K562 (cell line): ENCODE results near the gene RNF126. TPM values are rescaled to one million over a fixed set of nuclear protein-coding genes. Genes with fewer than 3 reads are reported as not detected.
A peak's percentile ranks its signal among the peaks of the same experiment; 100 is the strongest.

Experiments used
- ATAC-seq: fragments of 200-7000 bp; cut with Tn5 transposase; 3 replicates; pipeline ENCODE4 v1.9.1; 2020; ENCODE audit warnings: moderate library complexity
- BruUV-seq: library from RNA; stranded (reverse); fragments of 400-500 nt; replicated peaks from 2 replicates; lab custom pipeline; 2021; lab: Mats Ljungman, UMichigan
- CTCF ChIA-PET: fragments of 300-600 bp; formaldehyde crosslinking; extraction: SDS; loops from one replicate; lab custom pipeline; 2021; ENCODE audit warnings: low intra/inter-chr PET ratio; lab: Yijun Ruan, JAX
- POLR2A ChIA-PET: fragments of 300-600, 350-650 bp; sonication (Branson Sonifier 250); formaldehyde crosslinking; extraction: SDS; loops from one replicate; lab custom pipeline; 2021; ENCODE audit warnings: antibody characterized with exemption, inconsistent platforms; lab: Yijun Ruan, JAX
- DNase-seq, 4 experiments: peaks; one replicate each; pipeline versions ENCODE4 v3.0.0 to v3.0.0-alpha.2; 2011 to 2018; ENCODE audit warnings: low spot score in 3 of 4, mixed read lengths in 3 of 4; ENCODE audit errors: extremely low read depth in 1 of 4
- FAIRE-seq: peaks from 2 replicates; lab custom pipeline; 2011; peaks lifted over from hg19 to GRCh38; lab: Jason Lieb, UNC
- H2AFZ ChIP-seq: 2 replicates; pipeline ENCODE4 v1.6.0; 2011; ENCODE audit warnings: low read depth, low read length, control low read depth, inconsistent platforms
- H3K27ac ChIP-seq: fragments of 200-600 bp; 3 replicates; pipeline ENCODE4 v1.8.0; 2011; ENCODE audit warnings: low read depth, mild to moderate bottlenecking, control low read depth, inconsistent platforms, low read length, moderate library complexity, mixed read lengths; ENCODE audit errors: extremely low read depth
- H3K27me3 ChIP-seq, 2 experiments: fragments of 300-600 bp in 1 of 2; 2 replicates in 1 of 2; 3 replicates in 1 of 2; pipeline versions ENCODE4 v1.6.0 to v1.8.0; 2011; ENCODE audit warnings: inconsistent platforms in 2 of 2, low read length in 2 of 2, mild to moderate bottlenecking in 1 of 2, mixed read lengths in 1 of 2, moderate library complexity in 1 of 2; ENCODE audit not compliant: control insufficient read depth in 2 of 2, insufficient read depth in 2 of 2
- H3K36me3 ChIP-seq: fragments of 300-600 bp; 3 replicates; pipeline ENCODE4 v1.8.0; 2011; ENCODE audit warnings: mild to moderate bottlenecking, low read length, inconsistent platforms; ENCODE audit not compliant: control insufficient read depth, insufficient read depth
- H3K4me1 ChIP-seq, 2 experiments: fragments of 200-600 bp in 1 of 2; replicated peaks in 1 of 2; 2 replicates in 1 of 2; 3 replicates in 1 of 2; pipeline versions ENCODE4 v1.5.1 to v1.8.0; 2011; ENCODE audit warnings: inconsistent platforms in 2 of 2, low read length in 2 of 2, mild to moderate bottlenecking in 1 of 2, mixed read lengths in 1 of 2, moderate library complexity in 1 of 2; ENCODE audit not compliant: control insufficient read depth in 2 of 2, insufficient read depth in 2 of 2
- H3K4me2 ChIP-seq: 2 replicates; pipeline ENCODE4 v1.6.1; 2011; ENCODE audit warnings: low read length, control low read depth, inconsistent platforms, mixed read lengths; ENCODE audit not compliant: insufficient read depth
- H3K4me3 ChIP-seq: fragments of 200-600 bp; sonication (generic), shearing (Covaris generic); 2 replicates; pipeline ENCODE4 v1.5.1; 2016; ENCODE audit warnings: control low read depth, inconsistent platforms
- H3K79me2 ChIP-seq: fragments of 200-600 bp; 3 replicates; pipeline ENCODE4 v1.8.0; 2011; ENCODE audit warnings: low read length, inconsistent platforms; ENCODE audit not compliant: control insufficient read depth, insufficient read depth
- H3K9ac ChIP-seq, 2 experiments: 2 replicates each; pipeline versions ENCODE4 v1.6.0 to v1.6.1; 2011; ENCODE audit warnings: low read depth in 2 of 2, low read length in 2 of 2, control low read depth in 1 of 2, inconsistent platforms in 1 of 2, mild to moderate bottlenecking in 1 of 2, mixed read lengths in 1 of 2; ENCODE audit not compliant: insufficient read depth in 1 of 2
- H3K9me1 ChIP-seq: one replicate; pipeline ENCODE4 v1.6.0; 2011; ENCODE audit warnings: inconsistent platforms, mild to moderate bottlenecking, low read length, moderate library complexity; ENCODE audit not compliant: control insufficient read depth, insufficient read depth
- H3K9me3 ChIP-seq: replicated peaks from 2 replicates; pipeline ENCODE4 v1.5.1; 2011; ENCODE audit warnings: low read depth, low read length, inconsistent platforms; ENCODE audit not compliant: control insufficient read depth, insufficient read depth
- H4K20me1 ChIP-seq: replicated peaks from 2 replicates; pipeline ENCODE4 v1.6.1; 2011; ENCODE audit warnings: low read length, inconsistent platforms, mixed read lengths; ENCODE audit not compliant: control insufficient read depth, insufficient read depth
- E2F8 ChIP-seq: fragments of 450-650 bp; IDR thresholded peaks from 2 replicates; pipeline ENCODE4 v1.7.1; 2018; ENCODE audit warnings: mild to moderate bottlenecking, low read depth; ENCODE audit not compliant: partially characterized antibody
- ELF1 ChIP-seq: fragments of 200-800 bp; sonication (Bioruptor generic); IDR thresholded peaks from 2 replicates; pipeline ENCODE4 v1.6.1; 2016; ENCODE audit warnings: missing genetic modification characterization, missing compliant biosample characterization
- HEY1 ChIP-seq: fragments of 250-450 bp; sonication (Bioruptor Pico); IDR thresholded peaks from 2 replicates; pipeline ENCODE4 v1.5.0; 2020; ENCODE audit warnings: mild to moderate bottlenecking, moderate library complexity, borderline replicate concordance
- MCM7 ChIP-seq, 2 experiments: fragments of 450-650 bp; IDR thresholded peaks; 2 replicates each; pipeline ENCODE4 v1.6.1; 2016 to 2018
- NBN ChIP-seq: fragments of 450-650 bp; IDR thresholded peaks from 2 replicates; pipeline ENCODE4 v1.6.1; 2016; ENCODE audit warnings: low read depth, mild to moderate bottlenecking
- OTX1 ChIP-seq: fragments of 450-650 bp; formaldehyde crosslinking; IDR thresholded peaks from 2 replicates; pipeline ENCODE4 v1.4.0; 2022; ENCODE audit warnings: mild to moderate bottlenecking
- RBFOX2 ChIP-seq: fragments of 200-400 bp; formaldehyde crosslinking; IDR thresholded peaks from 2 replicates; pipeline ENCODE4 v1.6.1; 2017; ENCODE audit warnings: low read depth, mild to moderate bottlenecking, low read length, moderate library complexity
- RBM15 ChIP-seq: fragments of 200-400 bp; formaldehyde crosslinking; IDR thresholded peaks from 2 replicates; pipeline ENCODE4 v1.6.1; 2018; ENCODE audit warnings: mild to moderate bottlenecking, low read length, moderate library complexity; ENCODE audit not compliant: insufficient read depth
- RCOR1 ChIP-seq, 2 experiments: IDR thresholded peaks; 2 replicates each; pipeline ENCODE4 v1.6.1; 2012; ENCODE audit warnings: low read depth in 2 of 2, low read length in 2 of 2, borderline replicate concordance in 1 of 2, improper control_type of control experiment in 1 of 2
- SAFB ChIP-seq: fragments of 200-400 bp; formaldehyde crosslinking; IDR thresholded peaks from 2 replicates; pipeline ENCODE4 v1.6.1; 2017; ENCODE audit warnings: low read depth, low read length, borderline replicate concordance
- SREBF2 ChIP-seq: sonication (generic); formaldehyde crosslinking; IDR thresholded peaks from 2 replicates; pipeline ENCODE4 v1.4.0; 2020; ENCODE audit warnings: mild to moderate bottlenecking, missing genetic modification reagents
- TAF9B ChIP-seq: fragments of 450-650 bp; IDR thresholded peaks from 2 replicates; pipeline ENCODE4 v1.6.1; 2018; ENCODE audit warnings: mild to moderate bottlenecking; ENCODE audit not compliant: partially characterized antibody
- ZBTB26 ChIP-seq: fragments of 450-650 bp; formaldehyde crosslinking; IDR thresholded peaks from 2 replicates; pipeline ENCODE4 v1.4.0; 2022; ENCODE audit warnings: missing genetic modification characterization
- ZEB2 ChIP-seq: fragments of 450-650 bp; IDR thresholded peaks from 2 replicates; pipeline ENCODE4 v1.6.1; 2016
- ZNF282 ChIP-seq: sonication (generic); formaldehyde crosslinking; IDR thresholded peaks from 2 replicates; pipeline ENCODE4 v1.8.1; 2023; ENCODE audit warnings: missing genetic modification reagents
- ZNF311 ChIP-seq: fragments of 250-450 bp; sonication (Bioruptor Pico); IDR thresholded peaks from 2 replicates; pipeline ENCODE4 v1.4.0; 2020; ENCODE audit warnings: mild to moderate bottlenecking, moderate library complexity
- ZNF445 ChIP-seq: fragments of 250-450 bp; sonication (Bioruptor Pico); IDR thresholded peaks from 2 replicates; pipeline ENCODE4 v1.4.0; 2020; ENCODE audit warnings: low read depth, mild to moderate bottlenecking, moderate library complexity
- WGBS: fragments of 100-300 bp; shearing (Covaris generic); methylation state at CpG from one replicate; pipeline ENCODE4 v1.1.6; 2016; ENCODE audit warnings: low coverage, mixed read lengths; ENCODE audit not compliant: insufficient coverage; ENCODE audit errors: missing lambda C conversion rate; 5-methylcytosine and 5-hydroxymethylcytosine counted together
- in situ Hi-C: fragments of 300-500 bp; cut with MboI; formaldehyde crosslinking; loops from 4 replicates; pipeline ENCODE4 v1.15.0; 2018; ENCODE audit warnings: inconsistent platforms, mixed read lengths
- intact Hi-C: fragments of 100-400 bp; cut with micrococcal nuclease; formaldehyde crosslinking; loops from 2 replicates; pipeline ENCODE4 v1.14.2; 2022
- polyA plus RNA-seq, 8 experiments: library from polyadenylated mRNA; depleted of rRNA in 4 of 8; stranded (reverse) in 5 of 8; unstranded in 3 of 8; fragments of >200 nt; fragmentation: Nextera tagmentation in 2 of 8; fragmentation: Illumina TruSeq in 1 of 8; extraction: Ambion mirVana in 2 of 8; extraction: Trizol in 1 of 8; gene quantifications; 2 replicates each; pipeline versions ENCODE4 v1.2.1 to v1.2.3, GENCODE V29; 2011 to 2014; ENCODE audit warnings: inconsistent platforms in 1 of 8, missing spikeins in 1 of 8
- total RNA-seq, 7 experiments: library from RNA; depleted of rRNA in 6 of 7; stranded (reverse); fragments of >200 nt in 6 of 7; fragmentation: Illumina TruSeq in 2 of 7; extraction: Trizol in 2 of 7; gene quantifications; 2 replicates each; pipeline versions ENCODE4 v1.2.1 to v1.2.3, GENCODE V29; 2011 to 2021; ENCODE audit warnings: low replicate concordance in 1 of 7
- TF ChIP-seq, protein P1 (sequence below), 2 experiments: fragments of 450-650 bp; IDR thresholded peaks; 2 replicates each; pipeline ENCODE4 v1.6.1; 2016

RNF126 gene
- total and polyA plus RNA-seq, 9 of the 15 experiments (the other 6 are each of a cell fraction or from before 2014, with no cell fraction given) = 0.27 to 101 (median 12.3) TPM

GRCh38 chr19:604355-604754 is 58.7 kb downstream of the RNF126 start:
- TF ChIP-seq OTX1 (CRISPR knock-in tag) (no peak), ZNF311 (CRISPR knock-in tag) (no peak), SREBF2 (no peak), RCOR1 (IDR thresholded peaks at IDR 0.05; ENCODE audit: borderline replicate concordance in 1 of 2, low read depth in 2 of 2, low read length in 2 of 2) (no peak), ZNF282 (CRISPR knock-in tag) (no peak), ELF1 (tag) (no peak), HEY1 (no peak), ZBTB26 (no peak), ZNF445 (no peak), RBFOX2 (no peak), SAFB (no peak), MCM7 (IDR thresholded peaks at IDR 0.05) (no peak), ZEB2 (no peak), RBM15 (no peak), E2F8 (no peak), NBN (no peak), TAF9B (no peak)
- TF ChIP-seq, protein P1, sequence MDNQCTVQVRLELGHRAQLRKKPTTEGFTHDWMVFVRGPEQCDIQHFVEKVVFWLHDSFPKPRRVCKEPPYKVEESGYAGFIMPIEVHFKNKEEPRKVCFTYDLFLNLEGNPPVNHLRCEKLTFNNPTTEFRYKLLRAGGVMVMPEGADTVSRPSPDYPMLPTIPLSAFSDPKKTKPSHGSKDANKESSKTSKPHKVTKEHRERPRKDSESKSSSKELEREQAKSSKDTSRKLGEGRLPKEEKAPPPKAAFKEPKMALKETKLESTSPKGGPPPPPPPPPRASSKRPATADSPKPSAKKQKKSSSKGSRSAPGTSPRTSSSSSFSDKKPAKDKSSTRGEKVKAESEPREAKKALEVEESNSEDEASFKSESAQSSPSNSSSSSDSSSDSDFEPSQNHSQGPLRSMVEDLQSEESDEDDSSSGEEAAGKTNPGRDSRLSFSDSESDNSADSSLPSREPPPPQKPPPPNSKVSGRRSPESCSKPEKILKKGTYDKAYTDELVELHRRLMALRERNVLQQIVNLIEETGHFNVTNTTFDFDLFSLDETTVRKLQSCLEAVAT (IDR thresholded peaks at IDR 0.05) = no peak
- Histone ChIP-seq H3K4me3 (no peak overlapping the region), H3K9ac (no peak overlapping the region), H3K79me2 (no peaks in the 10 kb centered on the region), H3K27ac (no peak overlapping the region), H3K4me1 (peaks cover 0 to 51% of the 10 kb centered on the region in 2 experiments; a peak in 2 of 5 replicates), H3K4me2 (no peak overlapping the region), H3K9me3 (peaks cover 2% of the 10 kb centered on the region; the same call in 1 of the 2 replicates), H3K36me3 (no peaks in the 10 kb centered on the region), H2AFZ (no peak overlapping the region), H4K20me1 (no peaks in the 10 kb centered on the region), H3K9me1 (no peaks in the 10 kb centered on the region), H3K27me3 (no peaks in the 10 kb centered on the region)
- in situ Hi-C loops (no loop called here), intact Hi-C loops (loop anchor here (2.0 kb wide), 2 partner anchors 30 to 54 kb away; no protein-coding TSS in a partner anchor)
- peak; percentile 76 to 86 (median 82) for DNase-seq
- peak; percentile 75 for FAIRE-seq
- CTCF ChIA-PET = interaction anchor here (0.6 kb wide), 1 partner anchor 312 kb away, joined by 3 read pairs; the partner anchor contains the start of gene KISS1R
- no TSS peak for BruUV-seq
- 2% methylated on average over 4 of the region's 11 CpGs for WGBS
- ATAC-seq = peak; percentile 96
- POLR2A ChIA-PET = interaction anchor here (0.5 to 1.0 kb wide), 3 partner anchors 11 to 119 kb away, joined by 3 to 8 read pairs (median 3); no protein-coding TSS in a partner anchor
